Stomach (tissue), 19 donors: Measurements from ENCODE around the gene MRGPRX1. TPM values are rescaled to one million over a fixed set of nuclear protein-coding genes. Genes with fewer than 3 reads are reported as not detected.

Experiments used
- DNase-seq, 2 donors: peaks; one replicate each; pipeline versions ENCODE4 v3.0.0 to v3.0.0-alpha.2; 2013 to 2019
- H3K27ac ChIP-seq, 5 donors: fragments of 200-600 bp in 4 of 5; sonication (generic) in 4 of 5; one replicate each; pipeline ENCODE4 v1.5.1; 2013 to 2019; ENCODE audit warnings: mild to moderate bottlenecking in 1 of 5, moderate library complexity in 1 of 5
- H3K27me3 ChIP-seq, 3 donors: fragments of 200-600 bp; sonication (generic); one replicate each; pipeline ENCODE4 v1.5.1; 2017 to 2019; ENCODE audit warnings: mixed run types in 1 of 3
- H3K36me3 ChIP-seq, 4 donors: fragments of 200-600 bp; sonication (generic); 1 replicate in 3 of 4; 2 replicates in 1 of 4; pipeline ENCODE4 v1.5.1; 2016 to 2019
- H3K4me1 ChIP-seq, 4 donors: fragments of 200-600 bp; sonication (generic); one replicate each; pipeline ENCODE4 v1.5.1; 2016 to 2019
- H3K4me3 ChIP-seq, 4 donors: fragments of 200-600 bp; sonication (generic) in 3 of 4; one replicate each; pipeline ENCODE4 v1.5.1; 2016 to 2019; ENCODE audit warnings: mild to moderate bottlenecking in 1 of 4
- H3K9me3 ChIP-seq, 4 donors: fragments of 200-600 bp; sonication (generic); one replicate each; pipeline ENCODE4 v1.5.1; 2016 to 2019
- EP300 ChIP-seq: sonication (generic); formaldehyde crosslinking; IDR thresholded peaks from one replicate; pipeline ENCODE4 v1.6.1; 2017; ENCODE audit warnings: antibody characterized with exemption
- POLR2A ChIP-seq, 4 donors: fragments of 450-650 bp; IDR thresholded peaks; one replicate each; pipeline ENCODE4 v1.6.1; 2016; ENCODE audit warnings: antibody characterized with exemption in 4 of 4, control low read depth in 2 of 4, mild to moderate bottlenecking in 1 of 4, moderate library complexity in 1 of 4
- POLR2AphosphoS5 ChIP-seq, 3 donors: sonication (generic); formaldehyde crosslinking; IDR thresholded peaks; one replicate each; pipeline ENCODE4 v1.6.1; 2016; ENCODE audit warnings: antibody characterized with exemption in 3 of 3
- WGBS, 5 donors: extraction: QIAGEN DNeasy Blood & Tissue Kit in 3 of 5; methylation state at CpG; one replicate each; pipeline versions ENCODE4 v1.1.5 to v1.1.7; 2013 to 2018; 5-methylcytosine and 5-hydroxymethylcytosine counted together
- intact Hi-C: fragments of 100-400 bp; cut with DNase I; formaldehyde crosslinking; loops from one replicate; pipeline ENCODE4 v1.15.1; 2023; ENCODE audit warnings: low total_unique reads
- long read RNA-seq, 10 donors: transcript quantifications; one replicate each; lab custom pipeline, GENCODE V29; 2026
- polyA plus RNA-seq, 3 donors: library from polyadenylated mRNA; stranded (reverse); fragments of 200-250 nt; gene quantifications; one replicate each; pipeline ENCODE4 v1.2.3, GENCODE V29; 2013
- total RNA-seq, 5 donors: library from RNA; depleted of rRNA; stranded (reverse); fragments of >200 nt; gene quantifications; one replicate each; pipeline versions ENCODE4 v1.1.0 to v1.2.3, GENCODE V29; 2014 to 2016
- TF ChIP-seq, protein P1 (sequence below), 7 experiments: fragments of 450-650 bp in 4 of 7; fragments of 200-600 bp in 3 of 7; sonication (generic) in 3 of 7; IDR thresholded peaks; one replicate each; pipeline ENCODE4 v1.5.1; 2016 to 2019; ENCODE audit warnings: antibody characterized with exemption in 7 of 7, control low read depth in 2 of 7, mild to moderate bottlenecking in 1 of 7
- donor health status: healthy with polysubstance abuse.
- donor health status: Bipolar disorder and iron deficiency.
- donor health status: healthy.

MRGPRX1 gene
- total RNA-seq = not detected
- polyA plus RNA-seq = not detected
- long read RNA-seq, donor 1 = 0 reads
- long read RNA-seq, donor 2 = 0 reads
- long read RNA-seq, donor 3 = 0 reads
- long read RNA-seq, donor 4 = 0 reads
- long read RNA-seq, donor 5 = 0 reads
- long read RNA-seq, donor 6 = 0 reads
- long read RNA-seq, donor 7 = 0 reads
- long read RNA-seq, donor 8 = 0 reads
- long read RNA-seq, donor 9 = 0 reads
- long read RNA-seq, donor 10 = 0 reads

- intact Hi-C loops = no loop called here
- WGBS, 5 donors = 58 to 72% (median 65%) methylated on average over 2 of the region's 2 CpGs
- TF ChIP-seq, protein P1, sequence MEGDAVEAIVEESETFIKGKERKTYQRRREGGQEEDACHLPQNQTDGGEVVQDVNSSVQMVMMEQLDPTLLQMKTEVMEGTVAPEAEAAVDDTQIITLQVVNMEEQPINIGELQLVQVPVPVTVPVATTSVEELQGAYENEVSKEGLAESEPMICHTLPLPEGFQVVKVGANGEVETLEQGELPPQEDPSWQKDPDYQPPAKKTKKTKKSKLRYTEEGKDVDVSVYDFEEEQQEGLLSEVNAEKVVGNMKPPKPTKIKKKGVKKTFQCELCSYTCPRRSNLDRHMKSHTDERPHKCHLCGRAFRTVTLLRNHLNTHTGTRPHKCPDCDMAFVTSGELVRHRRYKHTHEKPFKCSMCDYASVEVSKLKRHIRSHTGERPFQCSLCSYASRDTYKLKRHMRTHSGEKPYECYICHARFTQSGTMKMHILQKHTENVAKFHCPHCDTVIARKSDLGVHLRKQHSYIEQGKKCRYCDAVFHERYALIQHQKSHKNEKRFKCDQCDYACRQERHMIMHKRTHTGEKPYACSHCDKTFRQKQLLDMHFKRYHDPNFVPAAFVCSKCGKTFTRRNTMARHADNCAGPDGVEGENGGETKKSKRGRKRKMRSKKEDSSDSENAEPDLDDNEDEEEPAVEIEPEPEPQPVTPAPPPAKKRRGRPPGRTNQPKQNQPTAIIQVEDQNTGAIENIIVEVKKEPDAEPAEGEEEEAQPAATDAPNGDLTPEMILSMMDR (IDR thresholded peaks at IDR 0.05) = no peak
Observed at GRCh38 chr11:18939314-18939713, at the start of gene MRGPRX1. MRGPRX1 (minus strand) TSS chr11:18939414; CDS start chr11:18934784, 4,630 bp downstream.

GRCh38 chr11:18987454-18988231, 48.4 kb upstream of the MRGPRX1 start:
- TF ChIP-seq, protein P1 (IDR thresholded peaks at IDR 0.05) = no peak
- TF ChIP-seq EP300 (no peak), POLR2A (IDR thresholded peaks at IDR 0.05) (no peak), POLR2AphosphoS5 (IDR thresholded peaks at IDR 0.05) (no peak)

More at GRCh38 chr11:18939314-18939713, at the start of gene MRGPRX1:
- Histone ChIP-seq H3K4me1 (no peaks in the 10 kb centered on the region), H3K27ac (no peak within 1 kb of the TSS), H3K4me3 (no peak within 1 kb of the TSS), H3K27me3 (peaks cover 0 to 3% (median 0%) of the 10 kb centered on the region in 3 donors), H3K9me3 (no peaks in the 10 kb centered on the region), H3K36me3 (no peaks in the 10 kb centered on the region)
- DNase-seq = no peak

DNA sequence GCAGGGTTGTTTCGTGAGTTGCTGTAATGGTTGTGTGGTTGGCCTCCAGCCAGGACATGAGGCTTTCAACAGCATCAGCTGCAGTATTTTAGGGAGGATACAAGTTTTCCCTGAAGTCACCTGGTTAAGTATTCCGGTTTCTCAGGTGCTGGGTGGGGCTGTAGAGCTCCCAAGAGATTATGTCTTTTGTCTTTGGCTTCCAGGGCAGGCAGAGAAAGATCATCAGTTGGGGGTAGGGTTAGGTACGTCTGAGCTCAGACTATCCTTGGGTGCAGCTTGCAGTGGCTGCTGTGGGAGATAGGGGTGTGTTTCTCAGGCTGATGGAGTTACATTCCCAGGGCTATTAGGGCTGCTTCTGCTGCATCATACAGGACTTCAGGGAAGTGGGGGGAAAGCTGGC, 47.5 kb upstream of the MRGPRX1 start:
- TF ChIP-seq POLR2A (IDR thresholded peaks at IDR 0.05) = no peak
- TF ChIP-seq EP300 = no peak
- no peak for TF ChIP-seq POLR2AphosphoS5 (IDR thresholded peaks at IDR 0.05)
- 26 to 44% (median 38%) methylated on average over 3 of the region's 3 CpGs for WGBS, 5 donors
- H3K9me3 ChIP-seq = no peaks in the 10 kb centered on the region

More at GRCh38 chr11:18987454-18988231, 48.4 kb upstream of the MRGPRX1 start:
- Histone ChIP-seq H3K36me3 (no peaks in the 10 kb centered on the region), H3K4me3 (no peak overlapping the region), H3K4me1 (no peaks in the 10 kb centered on the region), H3K27ac (no peak overlapping the region), H3K9me3 (no peaks in the 10 kb centered on the region), H3K27me3 (no peaks in the 10 kb centered on the region)
- 82 to 88% (median 87%) methylated on average over 9 of the region's 9 CpGs for WGBS, 5 donors
- intact Hi-C loops = no loop called here
- DNase-seq = no peak

DNA sequence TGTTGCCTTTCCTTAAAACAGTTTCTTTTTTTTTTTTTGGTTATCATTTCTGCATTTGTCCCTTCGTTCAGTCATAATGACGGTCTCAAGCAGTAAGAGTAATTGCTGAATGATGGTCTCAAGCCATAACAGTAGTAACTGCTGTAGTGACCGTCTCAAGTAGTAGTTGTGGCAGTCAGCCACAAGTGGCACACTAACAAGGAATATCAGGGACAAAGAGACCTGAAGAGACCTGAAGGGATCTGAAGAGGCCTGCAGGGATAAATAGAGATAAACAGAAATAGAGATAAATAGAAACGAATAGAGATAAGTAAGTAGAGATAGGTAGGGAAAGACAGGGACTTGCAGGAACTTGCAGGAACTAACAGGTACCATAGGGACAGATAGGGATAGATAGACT, 42.7 kb upstream of the MRGPRX1 start:
- DNase-seq = no peak
- no peaks in the 10 kb centered on the region for H3K4me1 ChIP-seq
- peaks cover 0 to 10% (median 4%) of the 10 kb centered on the region in 4 donors for H3K9me3 ChIP-seq
- no peaks in the 10 kb centered on the region for H3K27me3 ChIP-seq
- intact Hi-C loops = no loop called here
- no peak overlapping the region for H3K4me3 ChIP-seq
- H3K36me3 ChIP-seq = no peaks in the 10 kb centered on the region
- no peak overlapping the region for H3K27ac ChIP-seq
- WGBS, 5 donors = 66 to 77% (median 69%) methylated on average over 4 of the region's 4 CpGs
- TF ChIP-seq POLR2AphosphoS5 (IDR thresholded peaks at IDR 0.05) (no peak), EP300 (no peak), POLR2A (IDR thresholded peaks at IDR 0.05) (no peak)
- TF ChIP-seq, protein P1 (IDR thresholded peaks at IDR 0.05) = no peak

More for the DNA sequence above, 47.5 kb upstream of the MRGPRX1 start:
- Histone ChIP-seq H3K36me3 (no peaks in the 10 kb centered on the region), H3K27ac (no peak overlapping the region), H3K27me3 (no peaks in the 10 kb centered on the region), H3K4me3 (no peak overlapping the region), H3K4me1 (no peaks in the 10 kb centered on the region)
- intact Hi-C loops = no loop called here
- DNase-seq = no peak
